Astrocyte (in vitro differentiated cells and primary cell): ENCODE data around the gene LYZL6. TPM values are rescaled to one million over a fixed set of nuclear protein-coding genes. Genes with fewer than 3 reads are reported as not detected.

Source experiments
- DNase-seq: peaks from one replicate; pipeline ENCODE4 v3.0.0-alpha.2; 2010; ENCODE audit warnings: low read depth
- FAIRE-seq: peaks from 2 replicates; lab custom pipeline; 2011; peaks lifted over from hg19 to GRCh38; lab: Jason Lieb, UNC
- H2AFZ ChIP-seq: 2 replicates; pipeline ENCODE4 v1.6.0; 2012; ENCODE audit warnings: low read depth, low read length, inconsistent platforms
- H3K27ac ChIP-seq: 2 replicates; pipeline ENCODE4 v1.5.1; 2011; ENCODE audit warnings: low read depth, low read length, inconsistent platforms
- H3K27me3 ChIP-seq: 2 replicates; pipeline ENCODE4 v1.6.0; 2011; ENCODE audit warnings: low read length, inconsistent platforms; ENCODE audit not compliant: insufficient read depth
- H3K36me3 ChIP-seq: 2 replicates; pipeline ENCODE4 v1.5.1; 2011; ENCODE audit warnings: low read length, inconsistent platforms; ENCODE audit not compliant: insufficient read depth
- H3K4me1 ChIP-seq: 2 replicates; pipeline ENCODE4 v1.5.1; 2011; ENCODE audit warnings: low read length, inconsistent platforms; ENCODE audit not compliant: insufficient read depth
- H3K4me2 ChIP-seq: 2 replicates; pipeline ENCODE4 v1.6.0; 2012; ENCODE audit warnings: low read length, inconsistent platforms
- H3K4me3 ChIP-seq: 2 replicates; pipeline ENCODE4 v1.5.1; 2011; ENCODE audit warnings: low read depth, mild to moderate bottlenecking, low read length, inconsistent platforms; ENCODE audit not compliant: insufficient read depth
- H3K79me2 ChIP-seq: 2 replicates; pipeline ENCODE4 v1.6.0; 2012; ENCODE audit warnings: mild to moderate bottlenecking, low read length, inconsistent platforms; ENCODE audit not compliant: insufficient read depth
- H3K9ac ChIP-seq: 2 replicates; pipeline ENCODE4 v1.6.0; 2012; ENCODE audit warnings: mild to moderate bottlenecking, low read length, inconsistent platforms
- H3K9me3 ChIP-seq: 2 replicates; pipeline ENCODE4 v1.5.1; 2012; ENCODE audit warnings: low read depth, mild to moderate bottlenecking, low read length, inconsistent platforms; ENCODE audit not compliant: insufficient read depth
- H4K20me1 ChIP-seq: 2 replicates; pipeline ENCODE4 v1.6.0; 2012; ENCODE audit warnings: low read length, inconsistent platforms; ENCODE audit not compliant: insufficient read depth
- H3K27ac Mint-ChIP-seq: one replicate; pipeline ENCODE4 v1.8.0; 2021; ENCODE audit warnings: mild to moderate bottlenecking, mixed read lengths; ENCODE audit not compliant: unreplicated experiment
- H3K27me3 Mint-ChIP-seq: one replicate; pipeline ENCODE4 v1.8.0; 2021; ENCODE audit warnings: low read depth, mixed read lengths; ENCODE audit not compliant: unreplicated experiment
- H3K36me3 Mint-ChIP-seq: one replicate; pipeline ENCODE4 v1.8.0; 2021; ENCODE audit warnings: low read depth, mixed read lengths; ENCODE audit not compliant: unreplicated experiment
- H3K4me1 Mint-ChIP-seq: one replicate; pipeline ENCODE4 v1.8.0; 2021; ENCODE audit warnings: low read depth, mixed read lengths; ENCODE audit not compliant: unreplicated experiment
- H3K4me3 Mint-ChIP-seq: one replicate; pipeline ENCODE4 v1.8.0; 2021; ENCODE audit warnings: mild to moderate bottlenecking, moderate library complexity, mixed read lengths; ENCODE audit not compliant: unreplicated experiment
- H3K9me3 Mint-ChIP-seq: one replicate; pipeline ENCODE4 v1.8.0; 2021; ENCODE audit warnings: mild to moderate bottlenecking, mixed read lengths; ENCODE audit not compliant: unreplicated experiment
- EZH2 ChIP-seq: IDR thresholded peaks from 2 replicates; pipeline ENCODE4 v1.6.1; 2012; ENCODE audit warnings: mild to moderate bottlenecking, low read length, inconsistent platforms; ENCODE audit not compliant: insufficient read depth
- total RNA-seq: library from RNA; stranded (reverse); gene quantifications from 2 replicates; pipeline ENCODE4 v1.2.1, GENCODE V29; 2021
- TF ChIP-seq, protein P1 (sequence below): IDR thresholded peaks from 2 replicates; pipeline ENCODE4 v1.5.1; 2011; ENCODE audit warnings: low read depth, mild to moderate bottlenecking, inconsistent platforms, low read length, moderate library complexity; ENCODE audit not compliant: insufficient read depth

Gene LYZL6
- total RNA-seq, 1 donor from 2014 or later, result not detected

DNA sequence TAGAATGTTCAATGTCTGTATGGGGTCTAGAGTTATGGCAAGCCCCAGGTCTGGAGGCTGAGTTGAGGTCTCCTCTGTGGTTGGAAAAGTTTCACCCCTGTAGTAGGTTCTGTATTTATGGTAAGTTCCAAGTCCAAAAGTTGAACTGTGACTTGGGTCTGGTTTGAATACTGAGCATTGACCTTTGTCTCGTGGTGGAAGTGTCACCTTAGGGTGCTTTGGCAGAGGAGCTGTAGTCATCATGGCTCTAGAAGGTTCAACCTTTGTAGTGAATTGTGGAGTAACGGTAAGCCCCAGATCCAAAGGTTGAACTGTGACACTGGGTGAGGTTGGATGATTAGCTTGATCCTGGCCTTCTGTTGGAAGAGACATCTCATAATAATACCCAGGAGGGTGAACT lies 30.6 kb downstream of the LYZL6 start:
- Histone ChIP-seq H3K36me3 (no peaks in the 10 kb centered on the region), H3K9me3 (no peaks in the 10 kb centered on the region), H2AFZ (no peak overlapping the region), H3K4me3 (no peak overlapping the region), H3K9ac (no peak overlapping the region), H3K27ac (no peak overlapping the region), H3K4me1 (no peaks in the 10 kb centered on the region), H3K27me3 (no peaks in the 10 kb centered on the region), H3K79me2 (no peaks in the 10 kb centered on the region), H3K4me2 (no peak overlapping the region), H4K20me1 (no peaks in the 10 kb centered on the region)
- H3K36me3 Mint-ChIP-seq, result peaks cover 4% of the 10 kb centered on the region
- H3K9me3 Mint-ChIP-seq, result peaks cover 31% of the 10 kb centered on the region
- H3K27ac Mint-ChIP-seq, result no peak overlapping the region
- DNase-seq (no peak), FAIRE-seq (no peak)
- peaks cover 58% of the 10 kb centered on the region for H3K27me3 Mint-ChIP-seq
- no peaks in the 10 kb centered on the region for H3K4me1 Mint-ChIP-seq
- H3K4me3 Mint-ChIP-seq, result no peak overlapping the region
- TF ChIP-seq, protein P1, sequence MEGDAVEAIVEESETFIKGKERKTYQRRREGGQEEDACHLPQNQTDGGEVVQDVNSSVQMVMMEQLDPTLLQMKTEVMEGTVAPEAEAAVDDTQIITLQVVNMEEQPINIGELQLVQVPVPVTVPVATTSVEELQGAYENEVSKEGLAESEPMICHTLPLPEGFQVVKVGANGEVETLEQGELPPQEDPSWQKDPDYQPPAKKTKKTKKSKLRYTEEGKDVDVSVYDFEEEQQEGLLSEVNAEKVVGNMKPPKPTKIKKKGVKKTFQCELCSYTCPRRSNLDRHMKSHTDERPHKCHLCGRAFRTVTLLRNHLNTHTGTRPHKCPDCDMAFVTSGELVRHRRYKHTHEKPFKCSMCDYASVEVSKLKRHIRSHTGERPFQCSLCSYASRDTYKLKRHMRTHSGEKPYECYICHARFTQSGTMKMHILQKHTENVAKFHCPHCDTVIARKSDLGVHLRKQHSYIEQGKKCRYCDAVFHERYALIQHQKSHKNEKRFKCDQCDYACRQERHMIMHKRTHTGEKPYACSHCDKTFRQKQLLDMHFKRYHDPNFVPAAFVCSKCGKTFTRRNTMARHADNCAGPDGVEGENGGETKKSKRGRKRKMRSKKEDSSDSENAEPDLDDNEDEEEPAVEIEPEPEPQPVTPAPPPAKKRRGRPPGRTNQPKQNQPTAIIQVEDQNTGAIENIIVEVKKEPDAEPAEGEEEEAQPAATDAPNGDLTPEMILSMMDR, result no peak
- no peak for TF ChIP-seq EZH2

DNA sequence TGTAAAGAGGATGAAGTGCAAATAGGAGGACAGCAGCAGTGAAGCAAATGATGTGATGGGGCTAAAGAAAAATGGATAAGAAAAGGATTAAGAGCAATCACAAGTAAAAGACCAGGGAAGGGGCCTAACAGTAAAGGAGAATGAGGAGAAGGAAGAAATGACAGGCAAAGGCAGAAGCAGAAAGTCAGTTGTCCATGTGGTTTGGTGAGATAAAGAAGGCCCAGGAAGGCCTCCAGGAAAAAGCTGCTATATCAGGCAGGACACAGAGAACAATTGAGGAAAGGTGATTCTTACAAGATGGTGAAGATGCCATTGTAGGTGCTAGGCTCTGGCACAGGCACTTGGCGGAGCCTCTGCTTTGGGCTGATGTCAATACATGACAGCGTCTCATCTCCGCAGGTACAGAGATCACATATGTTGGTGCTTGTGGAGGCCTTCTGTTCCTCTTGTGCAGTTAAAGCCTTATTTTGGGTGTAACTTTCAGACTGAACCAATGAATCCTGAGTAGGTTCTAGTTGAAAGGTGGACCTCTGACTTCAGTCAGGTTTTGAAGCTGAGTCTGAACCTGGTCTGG lies 31.1 kb downstream of the LYZL6 start:
- H3K27ac Mint-ChIP-seq, result no peak overlapping the region
- H4K20me1 ChIP-seq, result no peaks in the 10 kb centered on the region
- H3K4me1 Mint-ChIP-seq, result no peaks in the 10 kb centered on the region
- peaks cover 4% of the 10 kb centered on the region for H3K36me3 Mint-ChIP-seq
- H3K36me3 ChIP-seq, result no peaks in the 10 kb centered on the region
- no peak overlapping the region for H3K4me3 Mint-ChIP-seq
- H2AFZ ChIP-seq, result no peak overlapping the region
- H3K9me3 Mint-ChIP-seq, result peaks cover 31% of the 10 kb centered on the region
- no peaks in the 10 kb centered on the region for H3K27me3 ChIP-seq
- no peak overlapping the region for H3K27ac ChIP-seq
- no peaks in the 10 kb centered on the region for H3K79me2 ChIP-seq
- H3K9ac ChIP-seq, result no peak overlapping the region
- peaks cover 59% of the 10 kb centered on the region for H3K27me3 Mint-ChIP-seq
- H3K9me3 ChIP-seq, result no peaks in the 10 kb centered on the region
- FAIRE-seq (no peak), DNase-seq (no peak)
- no peak overlapping the region for H3K4me2 ChIP-seq
- TF ChIP-seq, protein P1, result no peak
- no peak for TF ChIP-seq EZH2
- H3K4me3 ChIP-seq, result no peak overlapping the region
- H3K4me1 ChIP-seq, result no peaks in the 10 kb centered on the region

DNA sequence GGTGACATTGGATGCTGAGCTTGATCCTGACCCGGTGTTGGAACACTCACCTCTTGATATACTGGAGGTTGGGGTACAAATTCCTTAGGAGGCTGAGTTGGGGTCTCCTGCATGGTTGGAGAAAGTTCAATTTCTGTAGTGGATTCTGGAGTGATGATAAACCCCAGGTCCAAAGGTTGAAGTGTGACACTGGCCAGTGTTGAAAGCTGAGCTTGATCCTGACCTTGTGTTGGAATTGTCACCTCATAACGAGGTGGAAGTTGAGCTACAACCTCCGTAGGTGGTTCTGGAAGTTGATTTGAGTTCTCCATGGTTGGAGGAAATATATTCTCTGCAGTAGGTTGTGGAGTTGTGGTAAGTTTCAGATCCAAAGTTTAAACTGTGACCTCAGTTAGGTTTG lies 34.1 kb downstream of the LYZL6 start:
- no peaks in the 10 kb centered on the region for H3K36me3 ChIP-seq
- no peak overlapping the region for H3K4me3 Mint-ChIP-seq
- peaks cover 57% of the 10 kb centered on the region for H3K27me3 Mint-ChIP-seq
- no peaks in the 10 kb centered on the region for H3K4me1 Mint-ChIP-seq
- no peaks in the 10 kb centered on the region for H3K27me3 ChIP-seq
- no peak overlapping the region for H3K4me2 ChIP-seq
- no peak overlapping the region for H2AFZ ChIP-seq
- no peak overlapping the region for H3K27ac Mint-ChIP-seq
- DNase-seq, result no peak
- H3K9ac ChIP-seq, result no peak overlapping the region
- H3K79me2 ChIP-seq, result no peaks in the 10 kb centered on the region
- TF ChIP-seq, protein P1, result no peak
- TF ChIP-seq EZH2, result no peak
- H3K27ac ChIP-seq, result no peak overlapping the region
- no peak for FAIRE-seq
- no peaks in the 10 kb centered on the region for H3K4me1 ChIP-seq
- H3K9me3 Mint-ChIP-seq, result peaks cover 25% of the 10 kb centered on the region
- H3K36me3 Mint-ChIP-seq, result peaks cover 4% of the 10 kb centered on the region
- H4K20me1 ChIP-seq, result no peaks in the 10 kb centered on the region
- H3K4me3 ChIP-seq, result no peak overlapping the region
- no peaks in the 10 kb centered on the region for H3K9me3 ChIP-seq
